ENCODE measurements around the gene GPR132.

- TF ChIP-seq CTCF (IDR thresholded peaks at IDR 0.05; ENCODE audit: insufficient read depth, low read length) (no peak), POLR2AphosphoS5 (IDR thresholded peaks at IDR 0.05; ENCODE audit: low read depth) (no peak)
Measured at GRCh38 chr14:105100910-105101309, 35.7 kb upstream of the GPR132 start.

All from HL-60 (cell line).